ENCODE data around the gene ASAP3.

DNA sequence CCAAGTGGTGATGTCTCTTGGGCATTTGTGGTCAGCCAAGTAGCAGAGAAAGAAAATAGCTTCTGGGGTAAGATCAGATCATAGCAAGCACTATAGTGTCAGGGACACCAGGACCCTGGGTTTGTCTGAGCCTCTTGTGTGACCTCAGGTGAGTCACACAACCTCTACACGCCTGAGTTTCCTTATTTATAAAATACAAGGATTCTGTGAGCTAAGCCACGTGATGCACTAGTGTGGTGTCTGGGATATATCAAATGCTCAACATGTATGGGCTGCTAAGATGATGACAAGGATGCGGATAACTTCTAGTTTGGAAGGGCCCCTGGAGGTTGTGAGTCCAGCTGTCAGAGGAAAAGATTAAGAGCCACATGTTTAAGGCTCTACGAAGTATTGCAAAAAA, 89.8 kb downstream of the ASAP3 start:
- TF ChIP-seq, protein P1, sequence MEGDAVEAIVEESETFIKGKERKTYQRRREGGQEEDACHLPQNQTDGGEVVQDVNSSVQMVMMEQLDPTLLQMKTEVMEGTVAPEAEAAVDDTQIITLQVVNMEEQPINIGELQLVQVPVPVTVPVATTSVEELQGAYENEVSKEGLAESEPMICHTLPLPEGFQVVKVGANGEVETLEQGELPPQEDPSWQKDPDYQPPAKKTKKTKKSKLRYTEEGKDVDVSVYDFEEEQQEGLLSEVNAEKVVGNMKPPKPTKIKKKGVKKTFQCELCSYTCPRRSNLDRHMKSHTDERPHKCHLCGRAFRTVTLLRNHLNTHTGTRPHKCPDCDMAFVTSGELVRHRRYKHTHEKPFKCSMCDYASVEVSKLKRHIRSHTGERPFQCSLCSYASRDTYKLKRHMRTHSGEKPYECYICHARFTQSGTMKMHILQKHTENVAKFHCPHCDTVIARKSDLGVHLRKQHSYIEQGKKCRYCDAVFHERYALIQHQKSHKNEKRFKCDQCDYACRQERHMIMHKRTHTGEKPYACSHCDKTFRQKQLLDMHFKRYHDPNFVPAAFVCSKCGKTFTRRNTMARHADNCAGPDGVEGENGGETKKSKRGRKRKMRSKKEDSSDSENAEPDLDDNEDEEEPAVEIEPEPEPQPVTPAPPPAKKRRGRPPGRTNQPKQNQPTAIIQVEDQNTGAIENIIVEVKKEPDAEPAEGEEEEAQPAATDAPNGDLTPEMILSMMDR (IDR thresholded peaks at IDR 0.05; ENCODE audit: borderline replicate concordance, extremely low read depth, low read length, poor library complexity, severe bottlenecking): no peak
- no peak for TF ChIP-seq EZH2 (IDR thresholded peaks at IDR 0.05; ENCODE audit: borderline replicate concordance, low read depth, low read length, severe bottlenecking)
